CD14-positive monocyte (primary cell): ENCODE data around the gene ERMARD. TPM values are rescaled to one million over a fixed set of nuclear protein-coding genes. Genes with fewer than 3 reads are reported as not detected.

Experiments
- DNase-seq, 3 donors: peaks; one replicate each; pipeline ENCODE4 v3.0.0-alpha.2; 2011 to 2022
- H2AFZ ChIP-seq: 2 replicates; pipeline ENCODE4 v1.6.0; 2012; ENCODE audit warnings: mild to moderate bottlenecking, low read depth, low read length, inconsistent platforms; ENCODE audit not compliant: insufficient read depth, poor library complexity, severe bottlenecking
- H3K27ac ChIP-seq, 2 donors: 1 replicate in 1 of 2; 2 replicates in 1 of 2; pipeline ENCODE4 v1.5.1; 2012 to 2013; ENCODE audit warnings: low read length in 2 of 2, control low read depth in 1 of 2, inconsistent platforms in 1 of 2, low read depth in 1 of 2, mild to moderate bottlenecking in 1 of 2
- H3K27me3 ChIP-seq, 2 donors: one replicate each; pipeline versions ENCODE4 v1.6.0 to v1.6.1; 2011 to 2013; ENCODE audit warnings: low read length in 2 of 2; ENCODE audit not compliant: control insufficient read depth in 2 of 2, insufficient read depth in 2 of 2
- H3K36me3 ChIP-seq, 2 donors: replicated peaks in 1 of 2; 1 replicate in 1 of 2; 2 replicates in 1 of 2; pipeline versions ENCODE4 v1.5.1 to v1.6.1; 2012 to 2013; ENCODE audit warnings: low read length in 2 of 2, control low read depth in 1 of 2, inconsistent platforms in 1 of 2, mild to moderate bottlenecking in 1 of 2; ENCODE audit not compliant: insufficient read depth in 2 of 2, control insufficient read depth in 1 of 2
- H3K4me1 ChIP-seq, 2 donors: 1 replicate in 1 of 2; 2 replicates in 1 of 2; pipeline versions ENCODE4 v1.5.1 to v1.6.1; 2012 to 2013; ENCODE audit warnings: low read length in 2 of 2, control low read depth in 1 of 2, inconsistent platforms in 1 of 2, mild to moderate bottlenecking in 1 of 2, moderate library complexity in 1 of 2; ENCODE audit not compliant: insufficient read depth in 2 of 2, control insufficient read depth in 1 of 2
- H3K4me2 ChIP-seq: replicated peaks from 2 replicates; pipeline ENCODE3; 2012; ENCODE audit warnings: low read length, moderate library complexity, mild to moderate bottlenecking; ENCODE audit not compliant: poor library complexity, severe bottlenecking; ENCODE audit errors: extremely low read depth
- H3K4me3 ChIP-seq, 3 experiments: fragments of 200-600 bp in 1 of 3; sonication (generic) in 1 of 3; replicated peaks in 1 of 3; 1 replicate in 2 of 3; 2 replicates in 1 of 3; pipeline ENCODE4 v1.5.1; 2011 to 2013; ENCODE audit warnings: low read length in 3 of 3, mild to moderate bottlenecking in 3 of 3, control low read depth in 2 of 3, low read depth in 2 of 3, inconsistent platforms in 1 of 3, moderate library complexity in 1 of 3
- H3K79me2 ChIP-seq: 2 replicates; pipeline ENCODE4 v1.6.0; 2012; ENCODE audit warnings: mild to moderate bottlenecking, control low read depth, inconsistent platforms, low read length, moderate library complexity; ENCODE audit not compliant: insufficient read depth
- H3K9ac ChIP-seq: 2 replicates; pipeline ENCODE4 v1.6.0; 2017; ENCODE audit warnings: low read length, mild to moderate bottlenecking; ENCODE audit not compliant: insufficient read depth, poor library complexity, severe bottlenecking
- H3K9me3 ChIP-seq, 2 donors: replicated peaks in 1 of 2; 1 replicate in 1 of 2; 2 replicates in 1 of 2; pipeline versions ENCODE4 v1.5.1 to v1.6.1; 2012 to 2013; ENCODE audit warnings: low read length in 2 of 2, control low read depth in 1 of 2; ENCODE audit not compliant: control insufficient read depth in 1 of 2, insufficient read depth in 1 of 2
- H4K20me1 ChIP-seq: 2 replicates; pipeline ENCODE4 v1.6.0; 2012; ENCODE audit warnings: mild to moderate bottlenecking, low read length, control low read depth, moderate library complexity; ENCODE audit not compliant: insufficient read depth
- H3K27ac Mint-ChIP-seq, 7 donors: one replicate each; pipeline ENCODE4 v1.8.0; 2020; ENCODE audit warnings: mild to moderate bottlenecking in 7 of 7, mixed read lengths in 7 of 7, moderate library complexity in 6 of 7, inconsistent platforms in 2 of 7
- H3K27me3 Mint-ChIP-seq, 3 donors: one replicate each; pipeline ENCODE4 v1.8.0; 2021 to 2022; ENCODE audit warnings: low read depth in 3 of 3, mild to moderate bottlenecking in 3 of 3, mixed read lengths in 3 of 3, moderate library complexity in 3 of 3, inconsistent platforms in 1 of 3
- H3K36me3 Mint-ChIP-seq, 2 donors: one replicate each; pipeline ENCODE4 v1.8.0; 2020; ENCODE audit warnings: mixed read lengths in 2 of 2, inconsistent platforms in 1 of 2, mild to moderate bottlenecking in 1 of 2
- H3K4me1 Mint-ChIP-seq: one replicate; pipeline ENCODE4 v1.8.0; 2020; ENCODE audit warnings: mild to moderate bottlenecking, mixed read lengths
- H3K4me3 Mint-ChIP-seq, 2 donors: one replicate each; pipeline ENCODE4 v1.8.0; 2020; ENCODE audit warnings: mild to moderate bottlenecking in 2 of 2, mixed read lengths in 2 of 2, moderate library complexity in 1 of 2
- H3K9me3 Mint-ChIP-seq, 7 donors: one replicate each; pipeline ENCODE4 v1.8.0; 2020 to 2022; ENCODE audit warnings: mixed read lengths in 7 of 7, mild to moderate bottlenecking in 6 of 7, moderate library complexity in 6 of 7, inconsistent platforms in 2 of 7
- CTCF ChIP-seq: fragments of 200-600 bp; IDR thresholded peaks from one replicate; pipeline ENCODE4 v1.8.0; 2022; ENCODE audit warnings: antibody characterized with exemption, mild to moderate bottlenecking
- WGBS: methylation state at CpG from one replicate; pipeline ENCODE4 v1.1.5; 2013; ENCODE audit warnings: missing lambda C conversion rate; ENCODE audit not compliant: insufficient coverage; 5-methylcytosine and 5-hydroxymethylcytosine counted together
- intact Hi-C, 2 donors: fragments of 100-400 bp; cut with micrococcal nuclease; formaldehyde crosslinking; loops; one replicate each; pipeline versions ENCODE4 v1.15.0 to v1.15.1; 2023
- polyA plus RNA-seq, 3 donors: library from polyadenylated mRNA; depleted of rRNA in 1 of 3; unstranded in 2 of 3; stranded (reverse) in 1 of 3; fragments of 300-500 nt in 2 of 3; fragments of >200 nt in 1 of 3; fragmentation: Illumina TruSeq in 2 of 3; gene quantifications; 1 replicate in 2 of 3; 2 replicates in 1 of 3; pipeline ENCODE4 v1.2.3, GENCODE V29; 2012 to 2021

Gene ERMARD
- polyA plus RNA-seq, 3 donors = 10.6 to 33.0 (median 11.2) TPM

DNA sequence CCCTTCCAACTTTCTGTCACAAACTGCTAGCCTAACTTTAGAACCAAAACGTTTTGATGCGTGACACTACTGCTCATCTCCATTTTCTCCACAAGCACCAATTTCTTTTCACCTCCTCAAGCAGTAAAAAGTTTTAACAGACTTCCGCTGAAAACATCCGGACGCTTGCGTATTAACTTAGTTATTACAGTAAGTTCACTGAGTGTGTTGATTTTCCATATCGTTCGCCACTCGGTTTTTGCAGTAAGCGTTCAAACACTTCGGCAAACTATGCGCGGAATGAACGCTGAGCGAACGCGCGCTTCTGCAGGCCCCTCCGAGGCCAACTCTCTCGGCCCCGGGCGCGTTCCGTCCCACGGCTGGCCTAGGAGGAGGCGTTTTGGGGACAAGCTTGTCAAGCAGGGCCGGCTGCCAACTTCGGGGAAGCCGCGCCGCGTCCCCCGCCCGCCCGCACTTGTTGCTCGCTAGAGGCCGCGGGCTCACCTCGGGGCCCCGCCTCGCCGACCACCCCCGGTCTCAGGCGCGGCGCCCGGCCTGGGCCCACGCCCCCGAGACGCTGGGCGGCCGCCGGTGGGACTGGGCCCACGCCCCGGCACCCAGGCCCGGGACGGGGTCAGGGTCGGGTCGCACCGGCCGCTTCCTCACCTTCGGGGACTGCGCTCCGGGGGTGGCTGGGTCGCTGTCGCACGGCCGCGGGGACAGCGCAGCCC is 28.1 kb upstream of the ERMARD start:
- Histone ChIP-seq H2AFZ (peak overlapping the region; percentile 72), H3K27ac (peak overlapping the region; percentile 29 to 77), H3K4me2 (peak overlapping the region; percentile 95), H3K27me3 (peaks cover 0 to 8% of the 10 kb centered on the region in 2 donors), H3K9ac (peak overlapping the region; percentile 82), H3K36me3 (no peaks in the 10 kb centered on the region), H3K4me1 (peaks cover 27 to 42% of the 10 kb centered on the region in 2 donors), H3K79me2 (peaks cover 38% of the 10 kb centered on the region), H4K20me1 (peaks cover 7% of the 10 kb centered on the region), H3K9me3 (no peaks in the 10 kb centered on the region), H3K4me3 (peak overlapping the region; percentile 68 to 85 (median 81))
- Mint-ChIP-seq H3K27me3 (peaks cover 0 to 12% (median 5%) of the 10 kb centered on the region in 3 donors), H3K36me3 (peaks cover 6 to 11% of the 10 kb centered on the region in 2 donors), H3K9me3 (peaks cover 0 to 2% (median 0%) of the 10 kb centered on the region in 7 donors), H3K27ac (peak overlapping the region; percentile 14 to 95 (median 82)), H3K4me3 (peak overlapping the region; percentile 95), H3K4me1 (peaks cover 36% of the 10 kb centered on the region)
- intact Hi-C loops = loop anchor here (2.0 kb wide), 1 partner anchor 21 kb away; the partner anchor contains the start of genes C6orf120 (in 2 of the 2) and WDR27 (in 2 of the 2)
- peak; percentile 27 to 32 (median 28) for DNase-seq
- WGBS = under 1% methylated on average over 67 of the region's 70 CpGs
- no peak for TF ChIP-seq CTCF

DNA sequence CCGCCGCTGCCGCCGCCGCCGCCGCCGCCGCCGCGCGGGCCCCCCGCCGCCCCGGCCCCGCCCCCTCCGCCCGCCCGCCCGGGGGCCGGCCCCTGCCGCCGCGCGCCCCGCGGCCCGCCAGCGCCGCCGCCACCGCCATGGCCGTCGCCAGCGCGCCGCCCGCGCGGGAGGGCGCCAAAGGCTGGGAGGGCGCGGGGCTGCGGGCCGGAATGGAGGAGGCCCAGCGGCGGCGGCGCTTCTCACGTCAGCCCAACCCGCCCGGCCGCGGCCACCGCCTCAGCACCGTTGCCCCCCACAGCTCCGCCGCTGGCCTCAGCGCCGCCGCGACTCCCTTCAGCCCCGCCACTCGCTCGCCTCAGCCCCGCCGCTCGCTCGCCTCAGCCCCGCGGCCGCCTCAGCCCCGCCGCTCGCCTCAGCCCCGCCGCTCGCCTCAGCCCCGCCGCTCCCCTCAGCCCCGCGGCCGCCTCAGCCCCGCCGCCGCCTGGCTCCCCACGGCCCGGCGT is 27.4 kb upstream of the ERMARD start:
- peak overlapping the region; percentile 42 for H3K9ac ChIP-seq

More for the DNA sequence above, 27.4 kb upstream of the ERMARD start:
- Mint-ChIP-seq H3K4me1 (peaks cover 36% of the 10 kb centered on the region), H3K27ac (peak overlapping the region in 2 of 7 donors; percentile 58 to 71), H3K27me3 (peaks cover 0 to 12% (median 5%) of the 10 kb centered on the region in 3 donors), H3K4me3 (peak overlapping the region; percentile 66 to 78), H3K36me3 (peaks cover 5 to 11% of the 10 kb centered on the region in 2 donors), H3K9me3 (peaks cover 0 to 2% (median 0%) of the 10 kb centered on the region in 7 donors)
- Histone ChIP-seq H3K4me2 (peak overlapping the region; percentile 85), H2AFZ (no peak overlapping the region), H3K9me3 (no peaks in the 10 kb centered on the region), H4K20me1 (peaks cover 7% of the 10 kb centered on the region), H3K4me3 (peak overlapping the region in 1 of 3 experiments; percentile 51), H3K4me1 (peaks cover 27 to 42% of the 10 kb centered on the region in 2 donors), H3K36me3 (no peaks in the 10 kb centered on the region), H3K27me3 (peaks cover 0 to 8% of the 10 kb centered on the region in 2 donors), H3K79me2 (peaks cover 33% of the 10 kb centered on the region), H3K27ac (no peak overlapping the region)
- peak in 1 of 3 donors; percentile 20 for DNase-seq
- under 1% methylated on average over 89 of the region's 89 CpGs for whole genome bisulfite sequencing
- no peak for TF ChIP-seq CTCF
- intact Hi-C loops = loop anchor here (2.0 kb wide), 1 partner anchor 21 kb away; the partner anchor contains the start of genes C6orf120 (in 2 of the 2) and WDR27 (in 2 of the 2)
